Adrenal gland (tissue), 5 donors: ENCODE results near the gene HTR2B.

Source experiments
- CTCF ChIP-seq, 6 experiments: fragments of 450-650 bp in 4 of 6; fragments of 200-600 bp in 2 of 6; sonication (generic) in 1 of 6; IDR thresholded peaks; 1 replicate in 5 of 6; 2 replicates in 1 of 6; pipeline versions ENCODE4 v1.5.1 to v1.8.0; 2016 to 2021; ENCODE audit warnings: antibody characterized with exemption in 6 of 6, mild to moderate bottlenecking in 2 of 6, moderate library complexity in 1 of 6
- POLR2A ChIP-seq, 2 donors: fragments of 450-650 bp; IDR thresholded peaks; one replicate each; pipeline ENCODE4 v1.6.1; 2017; ENCODE audit warnings: antibody characterized with exemption in 2 of 2, mild to moderate bottlenecking in 2 of 2, moderate library complexity in 1 of 2
- donor health status: DM: no; HTN: no; CAD: no.

- TF ChIP-seq CTCF (IDR thresholded peaks at IDR 0.05) (no peak), POLR2A (IDR thresholded peaks at IDR 0.05) (no peak)
Measured at GRCh38 chr2:231130336-231131056, 5.7 kb upstream of the HTR2B start.
